AG09309 (cell line): ENCODE results near the gene SH3GLB2.

Experiments
- DNase-seq: peaks from one replicate; pipeline ENCODE4 v3.0.0-alpha.2; 2010; ENCODE audit warnings: low read depth
- H3K4me3 ChIP-seq: 2 replicates; pipeline ENCODE4 v1.5.1; 2011; ENCODE audit warnings: mild to moderate bottlenecking, low read depth, low read length, moderate library complexity; ENCODE audit not compliant: control insufficient read depth
- TF ChIP-seq, protein P1 (sequence below): IDR thresholded peaks from 2 replicates; pipeline ENCODE4 v1.5.1; 2011; ENCODE audit warnings: mild to moderate bottlenecking, low read depth, low read length, inconsistent platforms; ENCODE audit not compliant: insufficient read depth, control insufficient read depth; ENCODE audit errors: missing control alignments

Gene SH3GLB2

DNA sequence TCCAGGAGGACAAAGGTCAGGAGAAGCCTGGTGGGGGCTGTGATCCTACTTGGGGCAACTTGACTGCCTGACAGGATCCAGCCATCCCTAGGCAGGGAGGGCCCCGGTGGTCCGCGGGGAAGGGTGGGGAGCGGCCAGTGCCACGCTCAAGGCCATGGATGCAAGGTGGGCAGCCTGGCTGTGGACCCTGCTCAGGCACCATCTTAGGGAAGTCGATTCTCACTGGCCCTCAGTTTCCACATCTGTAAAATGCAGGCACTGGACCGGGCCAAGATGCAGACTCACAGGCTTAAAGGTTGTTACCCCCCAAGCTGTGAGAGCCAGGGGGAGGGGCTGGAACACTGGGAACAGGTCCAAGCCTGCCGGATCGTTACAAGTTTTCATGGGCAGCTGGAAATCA, 44.0 kb upstream of the SH3GLB2 start:
- H3K4me3 ChIP-seq: no peak overlapping the region
- TF ChIP-seq, protein P1, sequence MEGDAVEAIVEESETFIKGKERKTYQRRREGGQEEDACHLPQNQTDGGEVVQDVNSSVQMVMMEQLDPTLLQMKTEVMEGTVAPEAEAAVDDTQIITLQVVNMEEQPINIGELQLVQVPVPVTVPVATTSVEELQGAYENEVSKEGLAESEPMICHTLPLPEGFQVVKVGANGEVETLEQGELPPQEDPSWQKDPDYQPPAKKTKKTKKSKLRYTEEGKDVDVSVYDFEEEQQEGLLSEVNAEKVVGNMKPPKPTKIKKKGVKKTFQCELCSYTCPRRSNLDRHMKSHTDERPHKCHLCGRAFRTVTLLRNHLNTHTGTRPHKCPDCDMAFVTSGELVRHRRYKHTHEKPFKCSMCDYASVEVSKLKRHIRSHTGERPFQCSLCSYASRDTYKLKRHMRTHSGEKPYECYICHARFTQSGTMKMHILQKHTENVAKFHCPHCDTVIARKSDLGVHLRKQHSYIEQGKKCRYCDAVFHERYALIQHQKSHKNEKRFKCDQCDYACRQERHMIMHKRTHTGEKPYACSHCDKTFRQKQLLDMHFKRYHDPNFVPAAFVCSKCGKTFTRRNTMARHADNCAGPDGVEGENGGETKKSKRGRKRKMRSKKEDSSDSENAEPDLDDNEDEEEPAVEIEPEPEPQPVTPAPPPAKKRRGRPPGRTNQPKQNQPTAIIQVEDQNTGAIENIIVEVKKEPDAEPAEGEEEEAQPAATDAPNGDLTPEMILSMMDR: no peak
- DNase-seq: no peak

- H3K4me3 ChIP-seq: no peak overlapping the region
Observed at GRCh38 chr9:129071526-129072126, 43.5 kb upstream of the SH3GLB2 start.

DNA sequence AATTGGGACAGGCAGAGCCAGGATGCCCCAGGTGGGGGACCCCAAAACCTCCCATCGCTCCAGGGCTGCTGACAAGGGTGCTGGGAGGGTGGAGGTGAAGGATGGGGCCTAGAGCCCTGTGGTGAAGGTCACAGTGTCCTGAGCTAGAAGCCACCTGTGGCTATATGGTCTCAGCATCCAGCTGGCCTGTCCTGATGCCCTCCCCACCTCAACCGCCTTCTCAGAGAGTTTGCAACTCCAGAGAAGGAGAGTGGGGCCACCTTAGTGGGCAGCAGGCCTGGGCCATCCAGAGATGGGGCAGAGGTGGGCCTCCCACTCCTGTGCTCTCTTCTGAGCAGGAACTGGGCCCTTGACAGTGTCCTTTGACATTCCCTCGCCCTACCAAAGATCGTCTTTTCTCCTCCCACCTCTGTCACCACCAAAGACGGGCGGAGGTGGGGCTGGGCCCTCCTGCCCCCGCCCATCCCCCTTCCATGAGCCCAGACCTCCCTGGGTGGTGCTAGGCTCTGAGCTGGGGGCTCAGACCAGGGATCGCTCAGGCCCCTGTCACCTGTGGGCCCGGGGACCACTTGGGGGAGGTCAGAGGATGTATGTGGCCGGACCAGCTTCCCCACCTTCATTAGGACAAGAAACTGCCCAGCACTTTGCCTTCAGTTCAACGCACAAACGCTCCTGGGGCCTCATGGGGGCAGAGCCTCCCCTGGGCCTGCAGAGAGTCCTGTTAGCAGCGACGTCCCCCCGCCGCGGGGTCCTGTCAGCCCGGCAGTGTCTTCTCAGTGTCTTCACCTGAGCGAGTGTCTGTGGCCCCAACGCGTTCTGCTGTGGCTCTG, 42.8 kb upstream of the SH3GLB2 start:
- no peak for DNase-seq
- H3K4me3 ChIP-seq: no peak overlapping the region
- TF ChIP-seq, protein P1: no peak

More at GRCh38 chr9:129071526-129072126, 43.5 kb upstream of the SH3GLB2 start:
- TF ChIP-seq, protein P1: no peak
- DNase-seq: no peak

- no peak overlapping the region for H3K4me3 ChIP-seq
- DNase-seq: no peak
- TF ChIP-seq, protein P1: no peak
Observed at GRCh38 chr9:129069862-129070641, 41.9 kb upstream of the SH3GLB2 start.

GRCh38 chr9:129068990-129069861, 41.1 kb upstream of the SH3GLB2 start:
- no peak for DNase-seq
- TF ChIP-seq, protein P1: no peak
- H3K4me3 ChIP-seq: no peak overlapping the region

DNA sequence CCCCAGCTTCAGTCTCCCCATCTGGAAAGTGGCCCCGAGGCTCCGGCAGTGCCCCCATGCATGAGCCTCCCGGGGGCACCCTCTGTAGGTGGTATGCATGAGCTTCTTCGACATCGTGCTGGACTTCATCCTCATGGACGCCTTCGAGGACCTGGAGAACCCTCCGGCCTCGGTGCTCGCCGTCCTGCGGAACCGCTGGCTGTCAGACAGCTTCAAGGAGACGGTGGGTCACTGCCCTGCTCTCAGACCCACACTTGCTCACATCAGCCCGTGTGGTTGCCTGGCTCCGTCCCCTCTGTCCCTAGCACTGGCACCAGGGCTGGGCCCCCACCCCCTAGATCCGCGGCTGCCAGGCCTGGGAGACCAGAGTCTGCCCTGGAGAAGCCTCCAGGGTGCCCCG, 40.0 kb upstream of the SH3GLB2 start:
- TF ChIP-seq, protein P1: no peak
- DNase-seq: no peak
- H3K4me3 ChIP-seq: no peak overlapping the region
